ENCODE data around the gene ID1. TPM values are rescaled to one million over a fixed set of nuclear protein-coding genes. Genes with fewer than 3 reads are reported as not detected.
A peak's percentile ranks its signal among the peaks of the same experiment; 100 is the strongest.

The ID1 gene
- total and polyA plus RNA-seq, 2 of the 13 experiments (the other 11 are each of a cell fraction or from before 2014, with no cell fraction given), result 320 to 419 TPM

DNA sequence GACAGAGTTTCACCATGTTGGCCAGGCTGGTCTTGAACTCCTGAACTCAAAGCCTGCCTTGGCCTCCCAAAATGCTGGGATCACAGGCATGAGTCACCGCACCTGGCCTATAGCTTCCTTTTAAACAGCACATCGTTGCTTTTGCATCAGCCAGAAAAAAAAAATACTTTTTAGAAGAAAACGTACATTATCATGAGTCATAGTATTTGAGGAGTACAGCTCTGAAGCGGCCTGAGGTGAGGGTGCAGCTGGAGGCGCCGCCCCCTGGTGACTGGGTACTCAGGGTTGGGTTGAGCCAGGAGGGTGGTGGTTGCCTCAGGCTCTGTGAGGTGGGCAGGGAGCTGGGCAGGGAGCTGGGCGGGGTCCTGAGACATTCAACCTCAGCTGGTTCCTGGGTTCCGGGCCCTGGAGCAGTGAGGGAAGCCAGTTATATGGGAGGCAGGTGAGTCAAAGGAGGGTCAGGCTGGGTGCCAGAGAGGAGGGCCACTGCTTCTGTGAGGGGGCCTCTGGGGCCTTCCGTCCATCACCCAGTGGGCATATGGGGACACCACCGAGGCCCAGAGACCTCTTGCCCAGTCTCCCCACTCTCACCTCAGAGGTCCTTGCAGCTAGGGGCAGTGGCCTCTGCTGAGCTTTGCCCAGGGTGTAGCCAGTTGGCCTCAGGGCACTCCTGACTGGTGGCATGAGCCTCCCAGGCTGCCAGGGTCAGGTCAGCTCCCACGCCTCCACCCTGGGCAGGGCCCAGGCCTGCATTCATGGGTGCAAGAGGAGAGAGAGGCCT is 11.7 kb upstream of the ID1 start (continued):
- TF ChIP-seq, protein P1, sequence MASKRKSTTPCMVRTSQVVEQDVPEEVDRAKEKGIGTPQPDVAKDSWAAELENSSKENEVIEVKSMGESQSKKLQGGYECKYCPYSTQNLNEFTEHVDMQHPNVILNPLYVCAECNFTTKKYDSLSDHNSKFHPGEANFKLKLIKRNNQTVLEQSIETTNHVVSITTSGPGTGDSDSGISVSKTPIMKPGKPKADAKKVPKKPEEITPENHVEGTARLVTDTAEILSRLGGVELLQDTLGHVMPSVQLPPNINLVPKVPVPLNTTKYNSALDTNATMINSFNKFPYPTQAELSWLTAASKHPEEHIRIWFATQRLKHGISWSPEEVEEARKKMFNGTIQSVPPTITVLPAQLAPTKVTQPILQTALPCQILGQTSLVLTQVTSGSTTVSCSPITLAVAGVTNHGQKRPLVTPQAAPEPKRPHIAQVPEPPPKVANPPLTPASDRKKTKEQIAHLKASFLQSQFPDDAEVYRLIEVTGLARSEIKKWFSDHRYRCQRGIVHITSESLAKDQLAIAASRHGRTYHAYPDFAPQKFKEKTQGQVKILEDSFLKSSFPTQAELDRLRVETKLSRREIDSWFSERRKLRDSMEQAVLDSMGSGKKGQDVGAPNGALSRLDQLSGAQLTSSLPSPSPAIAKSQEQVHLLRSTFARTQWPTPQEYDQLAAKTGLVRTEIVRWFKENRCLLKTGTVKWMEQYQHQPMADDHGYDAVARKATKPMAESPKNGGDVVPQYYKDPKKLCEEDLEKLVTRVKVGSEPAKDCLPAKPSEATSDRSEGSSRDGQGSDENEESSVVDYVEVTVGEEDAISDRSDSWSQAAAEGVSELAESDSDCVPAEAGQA (IDR thresholded peaks at IDR 0.05; ENCODE audit: low read depth), result no peak
- TF ChIP-seq, protein P1 (CRISPR knock-in tag; IDR thresholded peaks at IDR 0.05; ENCODE audit: borderline replicate concordance), result no peak
- TF ChIP-seq ZMAT3 (CRISPR knock-in tag; conservative IDR thresholded peaks at IDR 0.05) (peak; percentile 55; the same call in 1 of the 2 replicates), IKZF5 (CRISPR knock-in tag; IDR thresholded peaks at IDR 0.05) (no peak; the same call in 1 of the 2 replicates), ZNF317 (CRISPR knock-in tag; IDR thresholded peaks at IDR 0.05) (peak; percentile 38; the same call in 1 of the 2 replicates), NR1H2 (CRISPR knock-in tag; IDR thresholded peaks at IDR 0.05; ENCODE audit: borderline replicate concordance, low read depth) (no peak), PHF20 (CRISPR knock-in tag; IDR thresholded peaks at IDR 0.05) (no peak), TOPORS (CRISPR knock-in tag; IDR thresholded peaks at IDR 0.05) (no peak), ZNF724P (CRISPR knock-in tag; IDR thresholded peaks at IDR 0.05; ENCODE audit: borderline replicate concordance) (0 out of 2 replicates have a peak, but pooled peaks have one; percentile 66), ZNF614 (CRISPR knock-in tag; IDR thresholded peaks at IDR 0.05; ENCODE audit: borderline replicate concordance) (peak; percentile 92)

Data from HepG2 (cell line).